K562 (cell line): ENCODE measurements around the gene JAKMIP1. TPM values are rescaled to one million over a fixed set of nuclear protein-coding genes. Genes with fewer than 3 reads are reported as not detected.

ENCODE experiments used
- ATAC-seq: fragments of 200-7000 bp; cut with Tn5 transposase; 3 replicates; pipeline ENCODE4 v1.9.1; 2020; ENCODE audit warnings: moderate library complexity
- BruUV-seq: library from RNA; stranded (reverse); fragments of 400-500 nt; replicated peaks from 2 replicates; lab custom pipeline; 2021; lab: Mats Ljungman, UMichigan
- CTCF ChIA-PET: fragments of 300-600 bp; formaldehyde crosslinking; extraction: SDS; loops from one replicate; lab custom pipeline; 2021; ENCODE audit warnings: low intra/inter-chr PET ratio; lab: Yijun Ruan, JAX
- POLR2A ChIA-PET: fragments of 300-600, 350-650 bp; sonication (Branson Sonifier 250); formaldehyde crosslinking; extraction: SDS; loops from one replicate; lab custom pipeline; 2021; ENCODE audit warnings: antibody characterized with exemption, inconsistent platforms; lab: Yijun Ruan, JAX
- DNase-seq, 4 experiments: peaks; one replicate each; pipeline versions ENCODE4 v3.0.0 to v3.0.0-alpha.2; 2011 to 2018; ENCODE audit warnings: low spot score in 3 of 4, mixed read lengths in 3 of 4; ENCODE audit errors: extremely low read depth in 1 of 4
- FAIRE-seq: peaks from 2 replicates; lab custom pipeline; 2011; peaks lifted over from hg19 to GRCh38; lab: Jason Lieb, UNC
- H2AFZ ChIP-seq: 2 replicates; pipeline ENCODE4 v1.6.0; 2011; ENCODE audit warnings: low read depth, low read length, control low read depth, inconsistent platforms
- H3K27ac ChIP-seq: fragments of 200-600 bp; 3 replicates; pipeline ENCODE4 v1.8.0; 2011; ENCODE audit warnings: low read depth, mild to moderate bottlenecking, control low read depth, inconsistent platforms, low read length, moderate library complexity, mixed read lengths; ENCODE audit errors: extremely low read depth
- H3K27me3 ChIP-seq, 2 experiments: fragments of 300-600 bp in 1 of 2; 2 replicates in 1 of 2; 3 replicates in 1 of 2; pipeline versions ENCODE4 v1.6.0 to v1.8.0; 2011; ENCODE audit warnings: inconsistent platforms in 2 of 2, low read length in 2 of 2, mild to moderate bottlenecking in 1 of 2, mixed read lengths in 1 of 2, moderate library complexity in 1 of 2; ENCODE audit not compliant: control insufficient read depth in 2 of 2, insufficient read depth in 2 of 2
- H3K36me3 ChIP-seq: fragments of 300-600 bp; 3 replicates; pipeline ENCODE4 v1.8.0; 2011; ENCODE audit warnings: mild to moderate bottlenecking, low read length, inconsistent platforms; ENCODE audit not compliant: control insufficient read depth, insufficient read depth
- H3K4me1 ChIP-seq, 2 experiments: fragments of 200-600 bp in 1 of 2; replicated peaks in 1 of 2; 2 replicates in 1 of 2; 3 replicates in 1 of 2; pipeline versions ENCODE4 v1.5.1 to v1.8.0; 2011; ENCODE audit warnings: inconsistent platforms in 2 of 2, low read length in 2 of 2, mild to moderate bottlenecking in 1 of 2, mixed read lengths in 1 of 2, moderate library complexity in 1 of 2; ENCODE audit not compliant: control insufficient read depth in 2 of 2, insufficient read depth in 2 of 2
- H3K4me2 ChIP-seq: 2 replicates; pipeline ENCODE4 v1.6.1; 2011; ENCODE audit warnings: low read length, control low read depth, inconsistent platforms, mixed read lengths; ENCODE audit not compliant: insufficient read depth
- H3K4me3 ChIP-seq: fragments of 200-600 bp; sonication (generic), shearing (Covaris generic); 2 replicates; pipeline ENCODE4 v1.5.1; 2016; ENCODE audit warnings: control low read depth, inconsistent platforms
- H3K79me2 ChIP-seq: fragments of 200-600 bp; 3 replicates; pipeline ENCODE4 v1.8.0; 2011; ENCODE audit warnings: low read length, inconsistent platforms; ENCODE audit not compliant: control insufficient read depth, insufficient read depth
- H3K9ac ChIP-seq, 2 experiments: 2 replicates each; pipeline versions ENCODE4 v1.6.0 to v1.6.1; 2011; ENCODE audit warnings: low read depth in 2 of 2, low read length in 2 of 2, control low read depth in 1 of 2, inconsistent platforms in 1 of 2, mild to moderate bottlenecking in 1 of 2, mixed read lengths in 1 of 2; ENCODE audit not compliant: insufficient read depth in 1 of 2
- H3K9me1 ChIP-seq: one replicate; pipeline ENCODE4 v1.6.0; 2011; ENCODE audit warnings: inconsistent platforms, mild to moderate bottlenecking, low read length, moderate library complexity; ENCODE audit not compliant: control insufficient read depth, insufficient read depth
- H3K9me3 ChIP-seq: replicated peaks from 2 replicates; pipeline ENCODE4 v1.5.1; 2011; ENCODE audit warnings: low read depth, low read length, inconsistent platforms; ENCODE audit not compliant: control insufficient read depth, insufficient read depth
- H4K20me1 ChIP-seq: replicated peaks from 2 replicates; pipeline ENCODE4 v1.6.1; 2011; ENCODE audit warnings: low read length, inconsistent platforms, mixed read lengths; ENCODE audit not compliant: control insufficient read depth, insufficient read depth
- CREM ChIP-seq: IDR thresholded peaks from 2 replicates; pipeline ENCODE4 v1.6.1; 2014; ENCODE audit warnings: antibody characterized with exemption, low read depth
- E4F1 ChIP-seq: fragments of 250-450 bp; sonication (Bioruptor Pico); IDR thresholded peaks from 2 replicates; pipeline ENCODE4 v1.5.0; 2021; ENCODE audit warnings: mild to moderate bottlenecking, borderline replicate concordance
- MEIS2 ChIP-seq: fragments of 450-650 bp; IDR thresholded peaks from 2 replicates; pipeline ENCODE4 v1.6.1; 2014; ENCODE audit warnings: mild to moderate bottlenecking; ENCODE audit not compliant: partially characterized antibody
- NONO ChIP-seq, 2 experiments: fragments of 200-400 bp in 1 of 2; fragments of 450-650 bp in 1 of 2; formaldehyde crosslinking in 1 of 2; IDR thresholded peaks; 2 replicates each; pipeline ENCODE4 v1.6.1; 2017; ENCODE audit warnings: low read depth in 2 of 2, mild to moderate bottlenecking in 2 of 2, moderate library complexity in 2 of 2, low read length in 1 of 2
- PPARD ChIP-seq: fragments of 250-450 bp; sonication (Bioruptor Pico); IDR thresholded peaks from 2 replicates; pipeline ENCODE4 v1.8.0; 2022; ENCODE audit warnings: inconsistent platforms, mild to moderate bottlenecking, moderate library complexity
- PTRF ChIP-seq: fragments of 450-650 bp; IDR thresholded peaks from 2 replicates; pipeline ENCODE4 v1.6.1; 2016; ENCODE audit warnings: mild to moderate bottlenecking, missing genetic modification characterization, missing compliant biosample characterization
- SMARCA5 ChIP-seq: fragments of 450-650 bp; IDR thresholded peaks from 2 replicates; pipeline ENCODE4 v1.6.1; 2016
- TBL1XR1 ChIP-seq, 2 experiments: IDR thresholded peaks; 2 replicates each; pipeline ENCODE4 v1.6.1; 2012; ENCODE audit warnings: improper control_type of control experiment in 2 of 2, low read length in 2 of 2, mild to moderate bottlenecking in 1 of 2
- ZC3H4 ChIP-seq: sonication (generic); formaldehyde crosslinking; IDR thresholded peaks from 2 replicates; pipeline ENCODE4 v1.9.0; 2021; ENCODE audit warnings: missing genetic modification reagents, borderline replicate concordance
- ZNF165 ChIP-seq: fragments of 250-450 bp; sonication (Bioruptor Pico); IDR thresholded peaks from 2 replicates; pipeline ENCODE4 v1.4.0; 2020; ENCODE audit warnings: borderline replicate concordance
- ZNF280A ChIP-seq: fragments of 450-650 bp; IDR thresholded peaks from 2 replicates; pipeline ENCODE4 v1.6.1; 2018; ENCODE audit warnings: mild to moderate bottlenecking, low read depth; ENCODE audit not compliant: partially characterized antibody
- ZNF316 ChIP-seq: fragments of 450-650 bp; IDR thresholded peaks from 2 replicates; pipeline ENCODE4 v1.6.1; 2016
- WGBS: fragments of 100-300 bp; shearing (Covaris generic); methylation state at CpG from one replicate; pipeline ENCODE4 v1.1.6; 2016; ENCODE audit warnings: low coverage, mixed read lengths; ENCODE audit not compliant: insufficient coverage; ENCODE audit errors: missing lambda C conversion rate; 5-methylcytosine and 5-hydroxymethylcytosine counted together
- in situ Hi-C: fragments of 300-500 bp; cut with MboI; formaldehyde crosslinking; loops from 4 replicates; pipeline ENCODE4 v1.15.0; 2018; ENCODE audit warnings: inconsistent platforms, mixed read lengths
- intact Hi-C: fragments of 100-400 bp; cut with micrococcal nuclease; formaldehyde crosslinking; loops from 2 replicates; pipeline ENCODE4 v1.14.2; 2022
- polyA plus RNA-seq, 8 experiments: library from polyadenylated mRNA; depleted of rRNA in 4 of 8; stranded (reverse) in 5 of 8; unstranded in 3 of 8; fragments of >200 nt; fragmentation: Nextera tagmentation in 2 of 8; fragmentation: Illumina TruSeq in 1 of 8; extraction: Ambion mirVana in 2 of 8; extraction: Trizol in 1 of 8; gene quantifications; 2 replicates each; pipeline versions ENCODE4 v1.2.1 to v1.2.3, GENCODE V29; 2011 to 2014; ENCODE audit warnings: inconsistent platforms in 1 of 8, missing spikeins in 1 of 8
- total RNA-seq, 7 experiments: library from RNA; depleted of rRNA in 6 of 7; stranded (reverse); fragments of >200 nt in 6 of 7; fragmentation: Illumina TruSeq in 2 of 7; extraction: Trizol in 2 of 7; gene quantifications; 2 replicates each; pipeline versions ENCODE4 v1.2.1 to v1.2.3, GENCODE V29; 2011 to 2021; ENCODE audit warnings: low replicate concordance in 1 of 7

The JAKMIP1 gene
- total and polyA plus RNA-seq, 9 of the 15 experiments (the other 6 are each of a cell fraction or from before 2014, with no cell fraction given), result not detected

- H3K27ac ChIP-seq, result no peak overlapping the region
- H3K27me3 ChIP-seq, result no peaks in the 10 kb centered on the region; a peak in 1 of 5 replicates
- TF ChIP-seq ZNF316, result no peak
- no peak for TF ChIP-seq SMARCA5
- TF ChIP-seq ZC3H4, result no peak
- no peak for TF ChIP-seq TBL1XR1 (IDR thresholded peaks at IDR 0.05; ENCODE audit: low read length in 2 of 2)
- TF ChIP-seq NONO (IDR thresholded peaks at IDR 0.05; ENCODE audit: low read depth in 2 of 2, low read length in 1 of 2), result no peak
- no peak for TF ChIP-seq PPARD (CRISPR knock-in tag)
- no peak for TF ChIP-seq MEIS2
- TF ChIP-seq ZNF165 (CRISPR knock-in tag), result no peak
- TF ChIP-seq ZNF280A, result no peak
- no peak for TF ChIP-seq PTRF
- no peak for TF ChIP-seq E4F1
- no peak for TF ChIP-seq CREM
- no peak overlapping the region for H3K4me2 ChIP-seq
- H3K4me3 ChIP-seq, result no peak overlapping the region
- no peak for ATAC-seq
- no peak for FAIRE-seq
- no peaks in the 10 kb centered on the region for H3K9me3 ChIP-seq
- in situ Hi-C loops (no loop called here), intact Hi-C loops (no loop called here)
- H3K36me3 ChIP-seq, result no peaks in the 10 kb centered on the region
- DNase-seq, result no peak
- WGBS, result 0% methylated on average over 3 of the region's 3 CpGs
- H4K20me1 ChIP-seq, result no peaks in the 10 kb centered on the region
- no peaks in the 10 kb centered on the region for H3K9me1 ChIP-seq
- no peak overlapping the region for H3K9ac ChIP-seq
- POLR2A ChIA-PET, result interaction anchor here (0.7 kb wide), 1 partner anchor 124 kb away, joined by 3 read pairs; no protein-coding TSS in a partner anchor
- CTCF ChIA-PET, result no interaction called here
- H3K4me1 ChIP-seq, result peaks cover 0 to 3% of the 10 kb centered on the region in 2 experiments; a peak in 1 of 5 replicates
- no peaks in the 10 kb centered on the region for H3K79me2 ChIP-seq
- no peak overlapping the region for H2AFZ ChIP-seq
- BruUV-seq, result no TSS peak
Measured at GRCh38 chr4:6224735-6225134, 24.4 kb upstream of the JAKMIP1 start.
